HEK293 (cell line): ENCODE data around the gene KCNK6.
A peak's percentile ranks its signal among the peaks of the same experiment; 100 is the strongest.

Source experiments
- CTCF ChIA-PET: fragments of 350-600 bp; formaldehyde crosslinking; extraction: SDS; loops from one replicate; lab custom pipeline; 2021; ENCODE audit warnings: antibody characterized with exemption; lab: Yijun Ruan, JAX
- POLR2A ChIA-PET: fragments of 300-600 bp; formaldehyde crosslinking; extraction: SDS; loops from one replicate; lab custom pipeline; 2020; ENCODE audit warnings: antibody characterized with exemption, inconsistent platforms; lab: Yijun Ruan, JAX
- H3K27ac ChIP-seq: fragments of 200-500 bp; sonication (Bioruptor generic); 2 replicates; pipeline ENCODE4 v1.5.1; 2014; ENCODE audit warnings: low read depth, low read length, control low read depth, inconsistent platforms; ENCODE audit errors: extremely low read depth
- H3K36me3 ChIP-seq, 2 experiments: fragments of 200-500 bp in 1 of 2; sonication (Bioruptor generic) in 1 of 2; 1 replicate in 1 of 2; 2 replicates in 1 of 2; pipeline ENCODE4 v1.5.1; 2014 to 2017; ENCODE audit warnings: inconsistent platforms in 2 of 2, low read length in 2 of 2; ENCODE audit not compliant: control insufficient read depth in 2 of 2, insufficient read depth in 1 of 2
- H3K4me1 ChIP-seq: fragments of 200-500 bp; sonication (Bioruptor generic); 2 replicates; pipeline ENCODE4 v1.5.1; 2014; ENCODE audit warnings: mild to moderate bottlenecking, low read length, inconsistent platforms; ENCODE audit not compliant: control insufficient read depth, insufficient read depth
- H3K4me3 ChIP-seq: 2 replicates; pipeline ENCODE4 v1.5.1; 2011; ENCODE audit warnings: low read depth, mild to moderate bottlenecking, control low read depth, low read length, moderate library complexity
- H3K9me3 ChIP-seq: fragments of 200-500 bp; sonication (Bioruptor generic); 2 replicates; pipeline ENCODE4 v1.5.1; 2014; ENCODE audit warnings: low read depth, low read length, inconsistent platforms; ENCODE audit not compliant: control insufficient read depth, insufficient read depth
- BCL11A ChIP-seq: fragments of 450-650 bp; formaldehyde crosslinking; IDR thresholded peaks from 2 replicates; pipeline ENCODE4 v1.5.1; 2016; ENCODE audit warnings: low read depth, missing biosample characterization, missing genetic modification characterization
- BCL11B ChIP-seq: fragments of 450-650 bp; formaldehyde crosslinking; IDR thresholded peaks from 2 replicates; pipeline ENCODE4 v1.5.1; 2016; ENCODE audit warnings: low read depth, missing biosample characterization, missing genetic modification characterization
- CTCF ChIP-seq: fragments of 450-650 bp; formaldehyde crosslinking; IDR thresholded peaks from 2 replicates; pipeline ENCODE4 v1.5.1; 2016; ENCODE audit warnings: missing biosample characterization, missing genetic modification characterization
- KLF10 ChIP-seq: fragments of 450-650 bp; IDR thresholded peaks from 2 replicates; pipeline ENCODE4 v1.5.1; 2018; ENCODE audit warnings: missing biosample characterization, mild to moderate bottlenecking, missing genetic modification characterization
- KLF9 ChIP-seq: fragments of 450-650 bp; formaldehyde crosslinking; IDR thresholded peaks from 2 replicates; pipeline ENCODE4 v1.5.1; 2016; ENCODE audit warnings: missing biosample characterization, missing genetic modification characterization, low read depth
- ZBTB10 ChIP-seq: fragments of 450-650 bp; formaldehyde crosslinking; IDR thresholded peaks from 2 replicates; pipeline ENCODE4 v1.5.1; 2016; ENCODE audit warnings: missing biosample characterization, missing genetic modification characterization
- ZBTB48 ChIP-seq: fragments of 450-650 bp; formaldehyde crosslinking; IDR thresholded peaks from 2 replicates; pipeline ENCODE4 v1.5.1; 2016; ENCODE audit warnings: missing biosample characterization, missing genetic modification characterization
- ZBTB8A ChIP-seq: fragments of 450-650 bp; formaldehyde crosslinking; IDR thresholded peaks from 2 replicates; pipeline ENCODE4 v1.5.1; 2016; ENCODE audit warnings: missing biosample characterization, missing genetic modification characterization
- ZFP3 ChIP-seq: fragments of 450-650 bp; formaldehyde crosslinking; IDR thresholded peaks from 2 replicates; pipeline ENCODE4 v1.5.1; 2016; ENCODE audit warnings: low read depth, missing biosample characterization, missing genetic modification characterization
- ZFP37 ChIP-seq: fragments of 450-650 bp; formaldehyde crosslinking; IDR thresholded peaks from 2 replicates; pipeline ENCODE4 v1.5.1; 2016; ENCODE audit warnings: missing biosample characterization, missing genetic modification characterization
- ZNF146 ChIP-seq: fragments of 450-650 bp; formaldehyde crosslinking; IDR thresholded peaks from 2 replicates; pipeline ENCODE4 v1.5.1; 2016; ENCODE audit warnings: missing biosample characterization, missing genetic modification characterization
- ZNF18 ChIP-seq: fragments of 450-650 bp; formaldehyde crosslinking; IDR thresholded peaks from 2 replicates; pipeline ENCODE4 v1.5.1; 2016; ENCODE audit warnings: missing biosample characterization, missing genetic modification characterization
- ZNF26 ChIP-seq: fragments of 450-650 bp; formaldehyde crosslinking; IDR thresholded peaks from 2 replicates; pipeline ENCODE4 v1.5.1; 2016; ENCODE audit warnings: missing biosample characterization, missing genetic modification characterization
- ZNF274 ChIP-seq, 2 experiments: fragments of 200-500 bp in 1 of 2; fragments of 450-650 bp in 1 of 2; sonication (Bioruptor generic) in 1 of 2; formaldehyde crosslinking in 1 of 2; IDR thresholded peaks; 2 replicates each; pipeline versions ENCODE4 v1.5.1 to v1.6.1; 2014 to 2016; ENCODE audit warnings: borderline replicate concordance in 1 of 2, inconsistent platforms in 1 of 2, low read length in 1 of 2, missing biosample characterization in 1 of 2, missing genetic modification characterization in 1 of 2
- ZNF362 ChIP-seq: fragments of 450-650 bp; formaldehyde crosslinking; IDR thresholded peaks from 2 replicates; pipeline ENCODE4 v1.5.1; 2016; ENCODE audit warnings: missing biosample characterization, missing genetic modification characterization
- ZNF398 ChIP-seq: fragments of 450-650 bp; formaldehyde crosslinking; IDR thresholded peaks from 2 replicates; pipeline ENCODE4 v1.5.1; 2017; ENCODE audit warnings: missing biosample characterization, missing genetic modification characterization
- ZNF473 ChIP-seq: fragments of 450-650 bp; formaldehyde crosslinking; IDR thresholded peaks from 2 replicates; pipeline ENCODE4 v1.5.1; 2017; ENCODE audit warnings: missing biosample characterization, missing genetic modification characterization
- ZNF488 ChIP-seq: fragments of 450-650 bp; formaldehyde crosslinking; IDR thresholded peaks from 2 replicates; pipeline ENCODE4 v1.5.1; 2016; ENCODE audit warnings: missing biosample characterization, missing genetic modification characterization
- ZNF529 ChIP-seq: fragments of 450-650 bp; formaldehyde crosslinking; IDR thresholded peaks from 2 replicates; pipeline ENCODE4 v1.5.1; 2017; ENCODE audit warnings: missing genetic modification characterization, missing biosample characterization; ENCODE audit not compliant: insufficient replicate concordance
- ZNF548 ChIP-seq: fragments of 450-650 bp; formaldehyde crosslinking; IDR thresholded peaks from 2 replicates; pipeline ENCODE4 v1.5.1; 2016; ENCODE audit warnings: missing biosample characterization, missing genetic modification characterization
- ZNF560 ChIP-seq: fragments of 450-650 bp; formaldehyde crosslinking; IDR thresholded peaks from 2 replicates; pipeline ENCODE4 v1.5.1; 2017; ENCODE audit warnings: missing biosample characterization, missing genetic modification characterization, borderline replicate concordance
- ZNF626 ChIP-seq: fragments of 450-650 bp; sonication (Bioruptor Pico); formaldehyde crosslinking; IDR thresholded peaks from 2 replicates; pipeline ENCODE4 v1.5.1; 2018; ENCODE audit warnings: missing biosample characterization, missing genetic modification characterization, inconsistent platforms
- ZNF629 ChIP-seq: fragments of 450-650 bp; formaldehyde crosslinking; IDR thresholded peaks from 2 replicates; pipeline ENCODE4 v1.5.1; 2017; ENCODE audit warnings: missing biosample characterization, missing genetic modification characterization

KCNK6 gene

GRCh38 chr19:38336638-38337359 lies 17.2 kb downstream of the KCNK6 start (continued):
- peak; percentile 98 for TF ChIP-seq ZBTB10 (tag by site-specific recombination)
- TF ChIP-seq ZNF560 (tag by site-specific recombination) = no peak
- peak; percentile 95; the same call in 1 of the 2 replicates for TF ChIP-seq KLF10 (tag by site-specific recombination)
- TF ChIP-seq KLF9 (tag by site-specific recombination) = peak; percentile 95
- TF ChIP-seq ZFP37 = peak; percentile 11; the same call in 1 of the 2 replicates
- TF ChIP-seq ZNF548 = peak; percentile 60; the same call in 1 of the 2 replicates
- no peak for TF ChIP-seq ZNF473 (tag by site-specific recombination)
- peak; percentile 88 for TF ChIP-seq ZBTB48
- peak; percentile 94 for TF ChIP-seq BCL11B
- TF ChIP-seq ZNF626 (tag by site-specific recombination) = no peak
- no peak for TF ChIP-seq ZNF488 (tag by site-specific recombination)
- TF ChIP-seq ZNF529 (tag by site-specific recombination) = no peak
- peak; percentile 70; the same call in 1 of the 2 replicates for TF ChIP-seq ZNF629
- TF ChIP-seq ZNF26 = no peak
- TF ChIP-seq CTCF = peak; percentile 51
- no peak for TF ChIP-seq ZNF362 (tag by site-specific recombination)
- TF ChIP-seq BCL11A = 0 out of 2 replicates have a peak, but pooled peaks have one; percentile 70
- TF ChIP-seq ZBTB8A (tag by site-specific recombination) = no peak; the same call in 1 of the 2 replicates

GRCh38 chr19:38337360-38337653 lies 17.7 kb downstream of the KCNK6 start:
- Histone ChIP-seq H3K4me1 (peaks cover 14% of the 10 kb centered on the region), H3K27ac (peak overlapping the region; percentile 68), H3K9me3 (no peaks in the 10 kb centered on the region), H3K36me3 (peaks cover 0 to 6% of the 10 kb centered on the region in 2 experiments; a peak in 1 of 3 replicates), H3K4me3 (peak overlapping the region; percentile 29)
- ChIA-PET CTCF (interaction anchor here (0.5 to 3.9 kb wide), 7 partner anchors 10 to 435 kb away, joined by 3 to 29 read pairs (median 4); partner anchors contain the start of genes FAM98C and PSMD8), POLR2A (interaction anchor here (0.6 to 5.5 kb wide), 7 partner anchors 9 to 97 kb away, joined by 3 to 83 read pairs (median 7); partner anchors contain the start of genes GGN, PSMD8, SPINT2 and SPRED3)
- no peak for TF ChIP-seq ZNF146 (tag by site-specific recombination)
- no peak for TF ChIP-seq ZNF398 (tag by site-specific recombination)
- TF ChIP-seq ZNF274 (IDR thresholded peaks at IDR 0.05; ENCODE audit: low read length) = no peak
- peak; percentile 20; the same call in 1 of the 2 replicates for TF ChIP-seq ZNF274 (tag by site-specific recombination; IDR thresholded peaks at IDR 0.05; ENCODE audit: borderline replicate concordance)
- peak; percentile 35; the same call in 1 of the 2 replicates for TF ChIP-seq ZNF18 (tag by site-specific recombination)
- TF ChIP-seq ZFP3 = no peak
